ENCODE measurements around the gene DLG2.

DLG2 gene

DNA sequence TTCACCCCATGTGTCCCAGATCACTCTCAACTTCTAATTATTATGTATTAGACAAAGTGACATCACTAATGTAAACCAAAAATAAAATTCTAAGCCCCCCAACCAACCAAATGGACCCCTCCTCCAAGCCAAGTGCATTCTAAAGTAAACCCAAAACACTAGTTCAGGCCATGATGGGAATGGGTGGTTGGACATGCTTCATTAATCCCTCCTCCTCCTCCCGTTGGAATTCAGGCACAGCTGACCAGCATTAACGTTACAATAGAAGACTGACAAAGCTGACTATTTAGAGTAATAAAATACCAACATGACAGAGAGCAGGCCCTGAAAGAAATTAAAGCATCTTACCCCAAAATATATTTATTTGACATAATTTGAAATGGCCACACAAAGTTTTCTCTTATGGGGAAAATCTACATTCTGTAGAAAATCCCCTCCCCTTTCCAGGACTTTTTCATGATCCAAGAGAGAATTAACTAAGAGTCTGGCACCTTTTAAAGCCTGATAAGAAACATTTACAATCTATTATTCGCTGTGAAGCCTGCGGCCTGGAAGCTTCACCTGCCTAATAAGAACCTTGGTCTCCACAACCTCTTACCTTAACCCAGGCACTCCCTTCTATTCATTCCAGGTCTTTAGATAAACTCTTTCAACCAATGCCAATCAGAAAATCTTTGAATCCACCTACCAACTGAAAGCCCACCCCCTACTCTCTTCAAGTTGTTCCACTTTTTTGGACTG is 1392.5 kb downstream of the DLG2 start:
- no peak for DNase-seq

DNA sequence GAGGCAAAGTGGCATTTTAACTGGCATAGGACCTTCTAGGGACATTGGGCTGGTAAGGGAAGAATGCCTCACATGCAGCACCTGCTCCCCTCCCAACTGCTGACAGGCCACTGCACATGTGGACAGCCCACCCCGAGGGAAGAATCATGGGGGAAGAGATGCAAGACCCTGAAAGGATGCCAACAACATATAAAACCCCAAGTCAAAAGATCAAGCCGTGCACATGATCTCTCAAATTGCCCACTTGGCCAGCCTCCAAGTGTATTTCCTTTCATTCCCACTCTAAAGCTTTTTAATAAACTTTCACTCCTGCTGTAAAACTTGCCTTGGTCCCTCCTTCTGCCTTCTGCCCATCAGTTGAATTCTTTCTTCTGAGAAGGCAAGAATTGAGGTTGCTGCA is 1393.1 kb downstream of the DLG2 start:
- no peak for DNase-seq

DNA sequence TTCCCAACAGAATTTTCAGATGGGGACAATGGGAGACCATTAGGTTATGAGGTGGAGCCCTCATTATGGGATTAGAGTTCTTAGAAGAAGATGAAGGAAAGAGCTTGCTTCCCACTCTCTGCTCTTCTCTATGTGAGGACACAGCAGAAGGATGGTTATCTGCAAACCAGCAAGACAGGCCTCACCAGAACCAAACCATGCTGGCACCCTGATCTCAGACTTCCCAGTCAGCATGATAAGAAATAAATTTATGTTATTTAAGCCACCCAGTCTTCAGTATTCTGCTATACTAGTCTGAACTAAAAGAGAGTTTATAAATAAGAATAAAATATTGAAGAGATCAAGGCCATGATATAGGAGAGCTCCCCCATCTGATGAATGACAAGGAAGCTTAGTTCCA is 1394.6 kb downstream of the DLG2 start:
- DNase-seq, result no peak

DNA sequence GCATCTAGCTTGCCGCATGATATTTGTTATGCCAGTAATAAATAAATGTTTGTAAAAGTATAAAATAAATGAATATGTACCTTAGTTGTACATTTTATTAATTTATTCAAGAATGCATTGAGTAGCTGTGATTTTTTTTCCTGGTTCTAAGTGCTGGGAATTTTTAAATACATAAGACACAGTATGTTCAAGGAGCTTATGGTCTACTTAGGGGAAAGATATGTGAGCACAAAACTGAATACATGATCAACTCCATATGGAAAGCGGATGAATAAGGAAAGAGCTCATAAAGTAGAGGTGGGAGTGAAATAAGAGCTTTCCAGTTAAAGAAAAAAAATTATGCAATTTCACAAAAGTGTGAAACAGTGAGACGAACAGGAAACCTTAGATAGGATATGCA is 1396.7 kb downstream of the DLG2 start:
- no peak for DNase-seq

DNA sequence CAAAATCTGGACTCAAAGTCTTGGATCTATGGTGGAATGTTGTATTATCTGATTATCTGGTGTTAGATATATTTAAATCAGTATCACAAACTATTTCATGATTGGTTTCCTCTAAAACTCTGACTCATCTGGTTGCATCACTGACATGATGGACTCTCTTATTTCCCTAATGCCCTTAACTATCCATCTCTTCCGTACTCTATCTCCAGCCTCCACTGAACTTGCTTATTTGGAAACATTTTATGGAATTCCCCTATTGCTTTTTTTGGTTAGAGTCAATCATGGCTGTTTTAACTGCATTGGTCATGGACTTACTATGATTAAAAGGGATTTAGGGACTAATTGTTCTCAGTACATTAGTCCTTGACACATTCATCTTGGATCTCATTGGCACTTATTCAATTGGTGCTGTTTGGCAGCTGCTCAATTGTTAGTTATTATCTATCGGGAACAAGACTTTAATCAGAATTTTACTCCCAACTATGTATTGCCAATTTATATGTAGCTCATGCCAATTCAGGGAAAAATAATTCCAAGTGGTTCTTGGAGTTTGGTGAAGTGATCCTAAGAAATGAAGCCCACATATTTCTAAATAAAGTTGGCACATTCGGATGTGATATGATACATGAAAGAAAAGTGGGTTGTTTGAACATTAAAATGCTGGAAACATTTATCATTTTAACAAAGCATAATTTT is 1399.0 kb downstream of the DLG2 start:
- DNase-seq, result no peak

DNA sequence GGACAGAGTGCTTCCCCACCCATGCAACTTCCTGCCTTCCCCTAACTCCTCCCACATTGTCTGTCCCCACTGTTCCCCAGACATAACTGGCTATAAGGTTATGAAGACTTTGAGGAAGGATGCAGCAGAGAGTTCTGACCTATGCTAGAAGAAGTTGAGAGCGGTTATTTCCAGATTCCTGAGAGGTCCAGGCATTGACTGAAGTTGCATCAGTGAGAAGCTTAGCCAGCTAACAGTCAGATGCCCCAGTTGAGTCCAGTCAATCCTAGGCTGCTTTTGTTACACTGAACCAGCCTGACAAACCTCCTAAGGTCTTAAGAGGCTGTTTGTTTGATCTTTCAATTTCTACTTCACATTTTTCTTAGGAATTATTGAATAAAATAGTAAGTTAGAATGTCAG is 1403.1 kb downstream of the DLG2 start:
- DNase-seq, result no peak

DNA sequence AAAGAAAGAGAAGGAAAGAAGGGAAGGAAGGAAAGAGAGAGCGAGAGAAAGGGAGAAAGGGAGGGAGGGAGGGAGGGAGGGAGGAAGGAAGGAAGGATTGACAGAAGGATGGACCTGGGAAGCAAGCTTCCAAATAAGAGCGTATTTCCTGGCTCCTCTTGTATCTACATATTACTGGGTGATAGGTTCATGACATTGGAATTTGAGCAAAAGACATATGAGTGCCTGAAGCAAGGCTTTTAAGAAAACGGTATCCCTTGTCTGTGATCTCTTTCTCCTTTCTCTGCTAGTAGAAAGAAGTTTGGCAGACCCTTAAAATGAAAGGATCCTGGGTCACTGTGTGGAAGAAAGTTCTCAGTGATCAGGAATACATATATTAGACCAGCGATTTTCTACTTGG is 1408.8 kb downstream of the DLG2 start:
- no peak for DNase-seq

DNA sequence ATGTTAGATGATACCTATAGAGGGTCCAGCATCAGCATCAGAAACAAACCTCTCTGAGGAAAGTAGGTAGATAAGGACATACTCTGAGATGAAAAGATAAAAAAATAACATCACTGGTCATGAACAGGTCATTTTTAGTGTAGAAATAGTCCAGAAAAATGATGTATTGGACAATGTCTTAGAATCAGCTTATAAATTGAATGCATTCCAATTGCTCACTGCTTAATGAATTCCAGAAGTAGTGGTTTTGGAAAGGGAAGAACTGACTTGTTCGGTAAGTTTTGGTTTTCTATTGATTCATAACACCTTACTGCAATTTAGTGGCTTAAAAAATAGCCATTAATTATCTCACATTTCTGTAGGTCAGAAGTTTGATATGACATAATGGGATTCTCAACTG is 1411.5 kb downstream of the DLG2 start:
- DNase-seq, result no peak

DNA sequence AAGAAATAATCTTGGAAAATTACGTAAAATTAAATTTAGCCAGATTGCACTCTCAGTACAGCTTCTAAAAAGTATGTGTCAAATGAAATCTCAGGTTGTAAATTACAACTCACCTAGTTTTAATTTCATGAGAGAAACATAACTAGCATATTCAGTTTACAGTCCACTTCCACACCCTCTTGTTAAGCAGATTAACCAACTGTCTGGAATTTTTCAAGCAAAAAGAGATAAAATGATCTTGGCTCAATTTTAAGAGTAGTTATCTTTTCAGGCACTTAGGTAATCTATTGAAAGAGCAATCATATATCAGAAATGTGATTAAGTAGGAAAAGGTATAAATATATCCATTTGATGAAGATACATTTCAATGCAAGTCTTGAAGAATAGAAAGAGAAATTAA is 1412.6 kb downstream of the DLG2 start:
- no peak for DNase-seq

DNA sequence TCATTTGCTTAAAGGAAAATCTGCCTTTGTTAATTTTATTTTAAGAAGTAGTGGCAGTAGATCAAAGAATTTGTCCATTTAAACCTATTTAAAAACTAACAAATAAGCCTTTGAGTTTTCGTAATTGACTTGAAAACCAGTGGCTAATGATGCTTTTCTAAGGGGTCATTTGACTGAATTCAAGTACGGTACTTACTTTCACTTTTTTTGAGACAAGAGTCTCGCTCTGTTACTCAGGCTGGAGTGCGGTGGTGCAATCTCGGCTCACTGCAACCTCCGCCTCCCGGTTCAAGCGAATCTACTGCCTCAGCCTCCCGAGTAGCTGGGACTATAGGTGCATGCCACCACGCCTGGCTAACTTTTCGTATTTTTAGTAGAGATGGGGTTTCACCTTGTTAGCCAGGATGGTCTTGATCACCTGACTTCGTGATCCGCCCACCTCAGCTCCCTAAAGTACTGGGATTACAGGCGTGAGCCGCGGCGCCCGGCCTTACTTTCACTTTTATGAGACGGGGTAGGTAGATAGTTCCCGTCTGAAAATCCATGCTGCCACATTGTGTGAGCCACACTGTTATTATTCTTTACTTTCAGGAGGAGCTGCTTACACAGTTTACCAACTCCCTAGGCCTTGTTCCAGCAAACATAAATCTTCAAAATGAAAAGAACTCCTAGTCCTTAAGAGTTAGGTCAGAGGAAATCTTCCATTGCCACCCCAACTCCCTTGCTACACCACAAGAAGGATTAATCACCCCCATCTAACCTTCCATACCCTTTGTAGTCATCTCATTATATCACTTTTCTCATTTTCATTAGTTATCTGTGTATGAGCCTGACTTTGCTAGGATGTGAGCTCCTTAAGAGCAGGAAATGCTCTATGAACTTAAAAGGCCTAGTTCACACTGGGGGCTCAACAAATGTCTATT is 1414.4 kb downstream of the DLG2 start:
- DNase-seq, result no peak

DNA sequence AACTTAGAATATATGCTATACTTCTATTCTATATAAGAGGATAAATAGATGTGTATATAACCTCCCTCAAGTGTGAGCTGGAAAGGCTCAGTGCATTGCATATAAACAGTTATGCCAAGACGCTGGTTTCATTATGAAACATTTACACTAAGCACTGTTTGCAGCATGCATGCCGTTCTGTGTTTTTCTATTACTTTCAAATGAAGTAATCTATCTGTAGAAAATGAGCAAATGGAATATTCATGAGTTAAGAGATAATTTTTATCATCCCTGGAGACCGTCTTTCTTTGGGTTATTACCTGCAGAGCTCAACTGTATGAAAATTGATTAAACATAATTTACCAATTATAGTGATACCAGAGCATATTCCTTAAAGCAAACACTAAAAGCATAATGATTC is 1415.2 kb downstream of the DLG2 start:
- DNase-seq, result no peak

DNA sequence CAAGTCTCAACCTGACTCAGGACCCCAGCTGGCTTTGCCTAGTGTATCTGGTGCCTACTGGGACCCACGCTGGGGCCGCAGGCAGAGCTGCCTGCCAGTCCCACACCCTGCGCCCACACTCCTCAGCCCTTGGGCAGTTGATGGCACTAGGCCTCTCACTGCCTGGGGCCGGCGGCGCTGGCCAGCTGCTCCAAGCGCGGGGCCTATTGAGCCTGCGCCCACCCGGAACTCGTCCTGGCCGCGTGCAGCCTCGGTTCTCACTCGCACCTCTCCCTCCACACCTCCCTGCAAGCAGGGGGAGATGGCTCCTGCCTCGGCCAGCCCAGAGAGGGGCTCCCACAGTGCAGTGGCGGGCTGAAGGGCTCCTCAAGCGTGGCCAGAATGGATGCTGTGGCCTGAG is 1432.4 kb downstream of the DLG2 start:
- no peak for DNase-seq

DNA sequence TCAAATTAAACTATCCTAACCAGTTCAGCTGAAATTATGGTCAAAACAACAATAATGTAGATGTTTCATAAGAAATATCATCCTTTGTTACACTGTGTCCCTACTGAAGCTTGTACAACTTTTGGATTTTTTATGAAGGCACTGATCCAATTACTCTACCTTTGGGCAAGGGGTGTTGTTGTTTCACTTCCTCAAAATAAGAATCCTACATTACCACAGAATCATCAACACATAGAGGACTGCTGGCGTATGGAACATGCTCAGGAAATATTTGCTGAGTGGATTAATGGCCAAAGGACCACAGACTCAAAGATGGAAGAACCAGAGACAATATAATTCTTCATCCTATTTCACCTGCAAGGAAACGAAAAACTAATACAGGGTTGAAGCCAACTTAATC is 1433.4 kb downstream of the DLG2 start:
- DNase-seq, result no peak

DNA sequence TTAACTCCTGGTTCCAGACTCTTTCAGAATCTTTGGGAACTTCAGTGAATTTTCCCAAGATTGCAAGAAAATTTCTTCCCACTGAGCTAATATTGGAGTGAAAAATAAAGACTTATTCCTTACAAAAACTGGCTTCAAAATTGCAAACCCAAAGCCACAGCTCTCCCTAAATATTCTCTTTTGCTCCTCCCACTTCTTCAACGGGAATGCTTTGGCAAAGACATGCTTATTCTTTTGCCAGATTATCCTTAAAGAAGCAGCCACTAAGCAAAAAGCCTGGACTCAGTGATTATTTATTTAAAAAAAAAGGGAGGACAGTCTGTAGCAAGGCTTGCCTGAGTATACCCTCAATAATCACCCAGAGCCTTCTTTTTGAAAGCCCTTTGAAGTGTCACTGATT is 1438.6 kb downstream of the DLG2 start:
- DNase-seq, result no peak

DNA sequence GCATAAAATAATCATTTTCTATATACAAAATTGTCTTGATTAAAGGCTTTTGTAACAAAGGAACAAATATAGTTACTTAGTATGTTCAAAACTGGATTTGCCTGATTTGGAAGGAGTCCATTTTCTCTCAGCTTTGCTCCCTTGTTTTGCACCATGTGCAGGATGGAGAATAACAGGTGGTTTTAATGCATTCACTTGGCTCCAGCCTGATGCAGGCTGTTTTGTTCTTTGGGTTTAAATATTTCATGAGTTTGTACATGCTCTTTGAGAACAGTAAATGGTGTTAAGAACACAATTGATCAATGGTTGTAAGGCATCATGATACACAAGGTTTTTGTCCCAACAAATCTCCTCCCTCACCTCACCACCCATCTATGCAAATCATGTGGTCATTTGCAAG is 1454.1 kb downstream of the DLG2 start:
- DNase-seq, result no peak

DNA sequence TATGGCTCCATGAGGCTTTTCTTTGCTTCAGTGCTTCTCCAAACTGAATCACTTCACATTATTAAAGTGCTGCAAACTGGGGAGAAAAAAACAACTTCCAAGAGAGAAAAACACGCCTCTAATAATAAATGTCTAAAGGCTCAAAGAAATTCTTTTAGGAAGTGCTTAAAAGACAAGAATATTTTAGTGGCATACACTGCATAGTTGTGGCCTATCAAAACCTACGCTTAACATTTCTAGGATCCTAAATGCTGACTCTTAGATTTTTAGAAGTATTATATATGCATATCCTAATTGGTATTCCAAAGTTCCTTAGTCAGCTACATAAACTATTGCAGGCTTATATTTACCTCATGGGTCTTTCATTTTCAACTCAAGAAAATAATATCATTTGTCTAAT is 1462.0 kb downstream of the DLG2 start:
- DNase-seq, result no peak

DNA sequence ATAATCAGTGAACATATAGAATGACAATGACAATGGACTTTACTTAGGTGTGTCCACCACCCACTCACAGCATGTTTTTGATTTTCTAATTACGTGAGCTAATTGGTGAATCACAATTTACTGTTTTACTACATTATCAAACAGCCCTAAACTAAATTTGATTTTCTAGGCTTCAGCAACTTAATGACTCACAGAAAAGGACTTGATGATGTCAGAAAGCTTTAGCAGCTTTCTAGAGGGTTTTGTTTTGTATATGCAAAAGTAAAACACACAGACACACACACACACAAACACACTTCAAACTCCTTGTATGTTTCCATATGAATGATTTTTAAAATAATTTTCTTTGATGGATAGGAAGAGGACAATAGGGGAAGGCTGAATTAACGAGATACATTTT is 1462.4 kb downstream of the DLG2 start:
- DNase-seq, result no peak

DNA sequence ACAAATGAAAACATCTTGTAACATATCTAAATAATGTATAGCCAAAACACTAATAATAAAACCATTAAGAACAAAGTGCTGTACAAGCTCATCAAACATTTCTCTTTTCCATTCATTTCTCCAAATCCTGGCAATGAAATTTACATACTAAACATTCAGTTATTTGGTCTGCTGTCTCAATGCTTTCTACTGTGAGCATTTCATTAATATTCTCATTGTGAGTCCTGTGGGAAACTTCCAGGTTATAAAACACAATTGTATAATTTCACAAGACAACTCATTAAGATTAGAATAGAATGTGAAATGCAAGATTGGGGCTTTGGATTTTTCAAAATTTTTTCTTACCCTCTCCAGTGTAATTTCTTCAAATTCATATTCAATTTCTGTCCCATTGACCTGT is 1464.0 kb downstream of the DLG2 start:
- DNase-seq, result no peak

DNA sequence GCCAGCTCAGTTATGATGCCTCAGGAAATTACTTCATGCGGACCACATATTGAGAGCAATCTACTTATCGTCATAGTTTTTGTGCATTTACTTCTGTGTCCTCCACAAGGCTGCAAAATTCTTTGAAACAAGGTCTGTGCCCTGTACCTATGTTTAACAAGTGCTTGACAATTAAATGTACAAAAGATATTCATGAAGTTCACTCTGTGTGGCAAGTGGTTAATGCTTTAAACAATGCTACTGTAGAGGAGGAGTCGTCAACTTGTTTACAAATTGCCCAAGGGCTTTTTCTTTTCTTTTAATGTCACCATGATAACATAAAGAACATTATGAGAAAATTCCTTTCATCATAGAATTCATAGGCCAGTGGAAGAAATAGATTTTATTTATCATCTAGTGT is 1469.5 kb downstream of the DLG2 start:
- no peak for DNase-seq

DNA sequence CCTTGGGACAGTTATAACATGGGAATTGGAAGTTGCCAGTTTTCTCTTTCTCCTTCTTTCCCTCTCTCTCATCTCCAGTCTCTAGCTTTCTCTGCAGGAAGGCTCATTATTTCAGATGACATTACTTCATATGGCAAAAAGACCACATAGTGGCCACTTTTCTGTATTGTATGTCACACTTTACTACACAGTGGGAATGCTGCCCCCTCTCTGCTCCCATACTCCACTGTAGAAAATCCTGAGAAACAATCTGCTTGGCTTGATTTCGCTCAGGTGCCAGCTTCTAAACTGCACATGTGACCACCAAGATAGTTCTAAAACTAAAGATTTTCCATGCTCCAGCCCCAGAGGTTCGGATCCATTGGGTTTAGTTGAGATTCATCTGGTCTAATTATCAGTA is 1480.3 kb downstream of the DLG2 start:
- no peak for DNase-seq

DNA sequence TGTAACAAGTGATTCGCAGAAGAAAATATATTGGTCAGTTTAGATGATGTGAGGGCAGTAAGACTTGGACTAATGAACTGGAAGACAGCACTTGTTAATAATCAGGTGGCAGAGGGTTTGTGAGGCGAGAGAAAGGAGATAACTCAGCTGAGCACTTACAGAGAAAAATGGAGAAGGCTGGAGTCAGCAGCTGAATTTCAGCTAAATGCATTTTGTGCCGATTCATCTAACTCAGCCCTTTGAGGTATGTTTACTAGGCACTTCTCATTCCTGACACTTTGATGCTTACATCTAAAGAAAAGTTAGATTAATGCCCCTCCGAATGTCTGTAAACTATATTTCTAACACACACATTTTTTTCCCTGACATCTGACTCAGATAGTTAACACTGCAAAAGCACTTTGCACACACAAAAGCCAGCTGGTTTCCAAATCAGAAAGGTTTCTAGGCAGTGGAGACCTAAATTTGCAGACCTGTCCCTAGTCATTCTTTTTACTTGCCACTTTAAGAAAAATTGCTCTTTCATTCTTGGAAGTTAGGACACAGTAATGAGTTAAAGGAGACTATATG is 1481.4 kb downstream of the DLG2 start:
- DNase-seq, result no peak

DNA sequence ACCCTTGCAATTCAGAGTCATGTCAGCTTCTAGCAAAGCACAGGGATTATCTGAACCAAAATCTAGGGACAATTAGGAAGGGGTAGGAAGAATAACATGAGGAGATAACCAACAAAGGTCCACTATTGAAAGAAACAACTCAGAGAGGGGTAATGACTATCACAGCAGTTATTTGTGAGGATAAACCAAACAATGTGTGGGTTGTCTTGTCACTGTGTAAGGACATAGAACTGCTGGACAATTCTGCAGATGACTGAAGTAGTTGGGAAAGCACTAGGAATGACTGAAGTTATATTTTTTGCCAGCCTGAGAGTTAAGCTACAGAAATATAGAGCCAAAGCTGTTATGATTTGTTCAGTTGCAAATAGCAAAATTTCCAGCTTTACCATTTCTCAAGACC is 1482.6 kb downstream of the DLG2 start:
- no peak for DNase-seq

DNA sequence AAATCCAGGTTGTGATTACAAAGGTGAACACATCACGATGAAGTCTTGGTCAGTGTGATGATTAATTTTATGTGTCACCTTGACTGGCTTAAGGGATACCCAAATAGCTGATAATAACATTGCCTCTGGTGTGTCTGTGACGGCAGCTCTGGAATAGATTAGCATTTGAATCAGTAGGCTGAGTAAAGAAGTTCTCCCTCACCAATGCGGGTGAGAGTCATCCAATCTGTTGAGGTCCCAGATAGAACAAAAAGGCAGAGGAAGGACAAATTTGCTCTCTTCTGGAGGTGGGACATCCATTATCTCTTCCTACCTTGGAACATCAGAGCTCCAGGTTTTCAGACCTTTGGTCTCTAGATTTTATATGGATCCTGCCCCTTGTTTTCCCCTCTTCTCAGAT is 1484.7 kb downstream of the DLG2 start:
- DNase-seq, result no peak
